GM20000 (cell line): ENCODE data around the gene CCNH.
A peak's percentile ranks its signal among the peaks of the same experiment; 100 is the strongest.

Source experiments
- DNase-seq: peaks from one replicate; pipeline ENCODE4 v3.0.0; 2012; ENCODE audit warnings: low spot score
- TF ChIP-seq, protein P1 (sequence below): IDR thresholded peaks from 2 replicates; pipeline ENCODE4 v1.5.1; 2012; ENCODE audit warnings: mild to moderate bottlenecking, control low read depth; ENCODE audit errors: extremely low read depth, missing control alignments

CCNH gene

DNA sequence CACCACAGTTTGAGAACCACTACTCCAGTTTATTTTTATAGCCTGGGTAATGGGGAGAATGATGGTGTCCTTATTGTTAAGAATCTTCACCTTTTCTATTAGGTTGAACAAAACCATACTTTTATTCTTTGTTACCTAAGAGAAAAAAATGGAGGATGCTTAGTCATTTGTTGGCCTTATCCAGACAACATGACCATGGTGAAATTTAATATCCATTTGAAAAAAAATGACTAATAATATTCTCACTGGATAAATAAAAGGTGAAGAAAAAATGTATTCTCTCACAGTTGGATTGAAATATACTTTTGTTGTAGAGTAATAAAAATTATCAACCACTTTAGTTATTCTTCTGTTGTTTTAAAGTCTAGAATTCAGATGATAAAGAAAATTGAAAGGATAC lies 5.8 kb upstream of the CCNH start:
- no peak for DNase-seq
- TF ChIP-seq, protein P1, sequence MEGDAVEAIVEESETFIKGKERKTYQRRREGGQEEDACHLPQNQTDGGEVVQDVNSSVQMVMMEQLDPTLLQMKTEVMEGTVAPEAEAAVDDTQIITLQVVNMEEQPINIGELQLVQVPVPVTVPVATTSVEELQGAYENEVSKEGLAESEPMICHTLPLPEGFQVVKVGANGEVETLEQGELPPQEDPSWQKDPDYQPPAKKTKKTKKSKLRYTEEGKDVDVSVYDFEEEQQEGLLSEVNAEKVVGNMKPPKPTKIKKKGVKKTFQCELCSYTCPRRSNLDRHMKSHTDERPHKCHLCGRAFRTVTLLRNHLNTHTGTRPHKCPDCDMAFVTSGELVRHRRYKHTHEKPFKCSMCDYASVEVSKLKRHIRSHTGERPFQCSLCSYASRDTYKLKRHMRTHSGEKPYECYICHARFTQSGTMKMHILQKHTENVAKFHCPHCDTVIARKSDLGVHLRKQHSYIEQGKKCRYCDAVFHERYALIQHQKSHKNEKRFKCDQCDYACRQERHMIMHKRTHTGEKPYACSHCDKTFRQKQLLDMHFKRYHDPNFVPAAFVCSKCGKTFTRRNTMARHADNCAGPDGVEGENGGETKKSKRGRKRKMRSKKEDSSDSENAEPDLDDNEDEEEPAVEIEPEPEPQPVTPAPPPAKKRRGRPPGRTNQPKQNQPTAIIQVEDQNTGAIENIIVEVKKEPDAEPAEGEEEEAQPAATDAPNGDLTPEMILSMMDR = no peak

DNA sequence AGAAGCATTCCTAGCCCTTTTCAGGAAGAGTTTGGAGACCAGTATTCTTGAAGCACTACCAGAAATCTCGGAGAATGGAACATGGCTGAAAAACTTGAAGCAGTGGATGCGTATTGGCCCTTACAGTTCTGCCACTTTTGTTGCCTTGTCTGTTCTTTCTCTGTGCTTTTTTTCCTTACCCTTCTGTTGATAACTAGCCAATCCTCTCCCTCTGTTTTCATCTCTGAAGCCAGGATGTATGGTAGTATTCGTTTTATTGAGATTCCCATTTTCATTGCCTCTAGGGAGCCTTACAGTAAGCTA lies 564 bp upstream of the CCNH start:
- DNase-seq = peak; percentile 2
- TF ChIP-seq, protein P1 = no peak

DNA sequence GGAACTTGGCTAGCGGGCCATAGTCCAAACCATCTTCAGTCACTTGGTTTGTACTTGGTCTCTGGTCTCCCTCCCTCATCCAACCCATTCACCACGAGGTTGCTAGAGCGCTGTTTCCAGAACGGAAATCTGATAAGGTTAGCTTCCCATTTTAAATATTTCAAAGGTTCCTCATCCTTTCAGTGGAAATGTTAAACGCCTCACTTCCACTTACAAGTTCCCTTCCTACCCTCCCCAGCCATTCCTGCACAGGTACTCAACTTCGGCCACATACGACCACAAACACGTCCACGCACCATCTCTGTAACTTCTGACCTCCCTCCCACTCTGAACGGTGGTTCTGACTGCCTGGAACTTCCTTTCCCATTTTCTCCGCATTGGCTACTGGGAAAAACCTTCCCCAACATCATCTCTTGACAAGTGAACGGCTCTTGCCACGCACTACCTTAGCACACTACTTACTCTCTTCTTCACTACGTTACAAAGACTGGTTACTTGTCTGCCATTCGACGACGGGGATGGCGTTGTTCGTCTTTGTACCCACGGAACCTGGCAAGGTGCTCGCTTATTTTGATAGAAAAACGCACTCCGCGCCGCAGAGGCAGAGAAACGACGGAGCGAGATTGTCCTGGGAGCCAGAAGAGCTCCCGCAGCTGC lies 629 bp downstream of the CCNH start:
- peak; percentile 3 for DNase-seq
- TF ChIP-seq, protein P1 = no peak

DNA sequence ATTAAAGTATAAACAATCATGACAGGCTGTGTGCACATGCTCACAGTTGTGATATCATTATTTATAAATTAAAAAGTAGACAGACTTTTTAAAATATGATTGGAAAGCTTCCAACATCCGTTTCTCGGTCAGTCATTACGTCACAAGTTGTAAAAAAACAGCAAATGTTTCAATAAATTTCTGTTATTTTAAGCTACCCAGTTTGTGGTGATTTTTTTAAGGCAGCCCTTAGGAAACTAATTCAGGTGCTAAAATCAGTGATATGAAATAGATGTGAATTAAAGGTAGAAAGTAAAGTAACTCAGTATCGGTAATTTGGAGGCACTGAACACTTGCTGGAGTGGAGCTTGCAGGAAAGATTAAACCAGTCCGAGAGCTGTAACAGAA lies 1.2 kb downstream of the CCNH start:
- TF ChIP-seq, protein P1 = no peak
- DNase-seq = no peak

DNA sequence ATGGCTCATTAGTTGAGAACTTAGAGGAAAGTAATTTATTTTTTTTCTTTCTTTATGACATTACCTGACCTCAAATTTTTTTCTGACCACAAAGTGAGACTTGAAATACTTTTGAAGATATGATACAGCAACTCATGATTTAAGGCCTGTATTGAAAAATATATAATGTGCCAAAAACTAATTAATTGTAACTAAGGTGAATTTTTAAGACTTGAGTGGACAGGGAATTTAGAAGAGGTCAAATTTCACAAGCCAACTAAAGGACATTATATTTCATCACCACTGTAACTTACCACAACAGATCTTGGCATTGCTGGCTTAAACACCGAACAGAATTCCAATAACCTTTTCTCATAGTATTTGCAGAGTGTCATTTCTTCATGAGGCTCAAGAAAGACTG lies 1.8 kb downstream of the CCNH start:
- DNase-seq = no peak
- TF ChIP-seq, protein P1 = no peak

DNA sequence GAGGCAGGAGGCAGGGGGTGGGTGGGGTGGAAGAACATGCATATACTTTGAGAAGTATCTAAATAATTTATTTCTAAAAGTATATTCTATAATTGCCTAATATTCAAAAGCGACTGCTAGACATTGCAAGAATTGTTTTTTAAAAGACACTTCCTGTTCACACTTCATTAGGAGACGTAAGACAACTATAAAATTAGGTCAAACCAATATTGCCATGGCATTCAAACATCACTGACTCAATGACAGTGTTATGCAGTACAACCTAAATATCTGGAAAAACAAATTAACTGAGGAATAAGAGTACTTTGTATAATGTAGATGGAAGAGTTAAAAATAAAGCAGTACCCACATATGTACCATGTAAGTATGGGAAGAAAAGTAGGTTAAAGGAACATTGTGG lies 4.5 kb downstream of the CCNH start:
- DNase-seq = no peak
- TF ChIP-seq, protein P1 = no peak

DNA sequence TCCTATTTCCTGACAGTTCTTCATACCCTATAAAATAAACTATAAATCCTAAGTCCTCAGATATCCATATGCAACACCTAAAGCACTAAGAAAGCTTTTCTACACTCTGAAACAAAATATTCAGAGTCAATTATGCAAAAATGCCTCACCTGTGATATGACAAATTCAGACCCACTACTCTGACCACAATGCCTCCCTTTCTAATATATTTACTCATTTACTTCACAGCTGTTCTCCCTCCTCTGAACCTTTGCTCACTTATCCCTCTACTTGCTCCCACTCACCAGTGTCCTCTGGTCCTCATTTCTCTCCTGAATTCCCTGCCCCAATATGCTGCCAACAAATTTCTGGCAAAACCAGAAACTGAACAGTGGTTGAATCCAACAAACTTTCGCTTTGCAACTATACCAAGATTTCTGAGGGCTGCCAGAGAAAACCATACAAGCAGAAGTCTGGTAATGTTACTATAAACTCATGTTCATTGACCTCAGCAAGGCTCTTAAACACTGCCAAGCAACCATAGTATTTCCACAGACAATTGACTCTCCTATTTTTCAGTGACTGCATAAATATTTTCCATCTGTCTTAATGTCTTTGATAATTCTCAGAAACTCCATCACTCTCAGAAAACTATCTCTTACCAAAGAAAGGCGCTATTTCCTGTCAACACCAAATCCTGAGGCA lies 7.1 kb downstream of the CCNH start:
- TF ChIP-seq, protein P1 = no peak
- DNase-seq = no peak
